Colonic mucosa (tissue), 4 donors: ENCODE results near the gene FARP1. TPM values are rescaled to one million over a fixed set of nuclear protein-coding genes. Genes with fewer than 3 reads are reported as not detected.

Experiments
- DNase-seq: peaks from one replicate; pipeline ENCODE4 v3.0.0-alpha.2; 2020
- H3K27ac ChIP-seq: fragments of 200-600 bp; one replicate; pipeline ENCODE4 v1.8.0; 2021
- H3K27me3 ChIP-seq: fragments of 200-600 bp; one replicate; pipeline ENCODE4 v1.8.0; 2021
- H3K36me3 ChIP-seq: fragments of 200-600 bp; one replicate; pipeline ENCODE4 v1.8.0; 2021
- H3K4me1 ChIP-seq: fragments of 200-600 bp; one replicate; pipeline ENCODE4 v1.8.0; 2021; ENCODE audit warnings: mild to moderate bottlenecking
- H3K4me3 ChIP-seq: fragments of 200-600 bp; one replicate; pipeline ENCODE4 v1.8.0; 2021
- H3K9ac ChIP-seq, 2 donors: one replicate each; pipeline ENCODE4 v1.7.0; 2013; ENCODE audit warnings: control low read depth in 2 of 2, low read depth in 2 of 2, low read length in 2 of 2
- H3K9me3 ChIP-seq: fragments of 200-600 bp; one replicate; pipeline ENCODE4 v1.8.0; 2021
- intact Hi-C: fragments of 100-400 bp; cut with DNase I; formaldehyde crosslinking; loops from one replicate; pipeline ENCODE4 v1.14.1; 2022
- total RNA-seq, 2 donors: library from RNA; stranded (reverse); fragmentation: NEBNext Ultra II Directional in 1 of 2; extraction: Animal tissue kit (Norgen Biotek cat#: 25700) in 1 of 2; gene quantifications; one replicate each; pipeline ENCODE4 v1.2.1, GENCODE V29; 2021
- TF ChIP-seq, protein P1 (sequence below): fragments of 200-600 bp; IDR thresholded peaks from one replicate; pipeline ENCODE4 v1.8.0; 2022; ENCODE audit warnings: antibody characterized with exemption, mild to moderate bottlenecking
- donor health status: healthy.
- donor health status: DM: no; HTN: no; CAD: no.
- donor health status: DM: no; HTN: no; CAD: no.

The FARP1 gene
- total RNA-seq, 2 donors from 2014 or later: 39.1 to 53.5 TPM

- Histone ChIP-seq H3K4me1 (no peaks in the 10 kb centered on the region), H3K9me3 (no peaks in the 10 kb centered on the region), H3K27ac (no peak overlapping the region), H3K9ac (no peak overlapping the region), H3K36me3 (no peaks in the 10 kb centered on the region), H3K4me3 (no peak overlapping the region), H3K27me3 (no peaks in the 10 kb centered on the region)
- no peak for DNase-seq
- intact Hi-C loops: no loop called here
- TF ChIP-seq, protein P1, sequence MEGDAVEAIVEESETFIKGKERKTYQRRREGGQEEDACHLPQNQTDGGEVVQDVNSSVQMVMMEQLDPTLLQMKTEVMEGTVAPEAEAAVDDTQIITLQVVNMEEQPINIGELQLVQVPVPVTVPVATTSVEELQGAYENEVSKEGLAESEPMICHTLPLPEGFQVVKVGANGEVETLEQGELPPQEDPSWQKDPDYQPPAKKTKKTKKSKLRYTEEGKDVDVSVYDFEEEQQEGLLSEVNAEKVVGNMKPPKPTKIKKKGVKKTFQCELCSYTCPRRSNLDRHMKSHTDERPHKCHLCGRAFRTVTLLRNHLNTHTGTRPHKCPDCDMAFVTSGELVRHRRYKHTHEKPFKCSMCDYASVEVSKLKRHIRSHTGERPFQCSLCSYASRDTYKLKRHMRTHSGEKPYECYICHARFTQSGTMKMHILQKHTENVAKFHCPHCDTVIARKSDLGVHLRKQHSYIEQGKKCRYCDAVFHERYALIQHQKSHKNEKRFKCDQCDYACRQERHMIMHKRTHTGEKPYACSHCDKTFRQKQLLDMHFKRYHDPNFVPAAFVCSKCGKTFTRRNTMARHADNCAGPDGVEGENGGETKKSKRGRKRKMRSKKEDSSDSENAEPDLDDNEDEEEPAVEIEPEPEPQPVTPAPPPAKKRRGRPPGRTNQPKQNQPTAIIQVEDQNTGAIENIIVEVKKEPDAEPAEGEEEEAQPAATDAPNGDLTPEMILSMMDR: no peak
Measured at GRCh38 chr13:98326291-98326690, 183.4 kb downstream of the FARP1 start.

DNA sequence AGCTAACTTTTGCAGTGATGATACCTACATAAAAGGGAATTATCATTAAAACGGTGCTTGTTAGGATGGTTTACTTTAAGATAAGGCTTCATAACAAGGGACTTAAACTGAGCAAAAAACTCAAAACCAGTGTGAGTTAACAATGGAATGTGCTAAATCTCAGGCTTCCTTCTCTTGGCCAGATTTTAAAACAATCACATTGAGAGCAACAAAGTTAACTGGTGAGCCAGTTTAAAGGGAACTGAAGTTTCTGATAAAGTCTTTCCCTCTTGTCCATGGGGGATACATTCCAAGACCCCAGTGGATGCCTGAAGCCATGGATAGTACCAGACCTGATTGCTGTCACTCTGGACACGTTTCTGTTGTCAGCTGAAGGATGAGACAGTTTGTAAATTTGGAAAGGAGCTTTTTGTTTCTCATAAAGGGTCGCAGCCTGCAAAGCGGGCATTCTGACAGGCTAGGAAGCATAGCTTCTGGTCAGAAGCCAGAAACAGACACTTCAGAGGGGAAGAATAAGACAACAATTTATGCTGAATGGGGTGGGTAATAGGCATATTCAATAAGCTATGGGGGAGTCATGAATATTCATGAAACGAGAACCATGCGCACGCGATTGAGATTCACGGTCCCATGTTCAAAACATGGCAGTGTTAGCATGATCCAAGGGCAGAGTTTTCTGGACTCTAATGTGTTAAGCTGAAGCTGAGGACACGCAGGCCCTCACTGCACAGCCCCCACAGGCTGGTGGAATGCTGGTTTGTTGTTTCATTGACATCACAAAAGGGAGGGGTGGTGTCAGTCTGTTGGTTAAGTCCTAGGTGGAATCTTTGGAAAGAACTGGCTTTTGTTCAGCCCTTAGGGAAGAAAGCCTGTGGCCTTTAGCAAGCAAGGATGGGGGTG is 184.7 kb downstream of the FARP1 start:
- H3K9ac ChIP-seq: no peak overlapping the region
- no peak overlapping the region for H3K4me3 ChIP-seq
- H3K9me3 ChIP-seq: no peaks in the 10 kb centered on the region
- no peaks in the 10 kb centered on the region for H3K4me1 ChIP-seq
- no peaks in the 10 kb centered on the region for H3K27me3 ChIP-seq
- TF ChIP-seq, protein P1: no peak
- H3K36me3 ChIP-seq: no peaks in the 10 kb centered on the region
- intact Hi-C loops: no loop called here
- DNase-seq: no peak
- no peak overlapping the region for H3K27ac ChIP-seq

- TF ChIP-seq, protein P1: no peak
- DNase-seq: no peak
- Histone ChIP-seq H3K4me3 (no peak overlapping the region), H3K9ac (no peak overlapping the region), H3K27me3 (no peaks in the 10 kb centered on the region), H3K27ac (no peak overlapping the region), H3K9me3 (no peaks in the 10 kb centered on the region), H3K4me1 (no peaks in the 10 kb centered on the region), H3K36me3 (no peaks in the 10 kb centered on the region)
- intact Hi-C loops: no loop called here
Measured at GRCh38 chr13:98328511-98328910, 185.6 kb downstream of the FARP1 start.

DNA sequence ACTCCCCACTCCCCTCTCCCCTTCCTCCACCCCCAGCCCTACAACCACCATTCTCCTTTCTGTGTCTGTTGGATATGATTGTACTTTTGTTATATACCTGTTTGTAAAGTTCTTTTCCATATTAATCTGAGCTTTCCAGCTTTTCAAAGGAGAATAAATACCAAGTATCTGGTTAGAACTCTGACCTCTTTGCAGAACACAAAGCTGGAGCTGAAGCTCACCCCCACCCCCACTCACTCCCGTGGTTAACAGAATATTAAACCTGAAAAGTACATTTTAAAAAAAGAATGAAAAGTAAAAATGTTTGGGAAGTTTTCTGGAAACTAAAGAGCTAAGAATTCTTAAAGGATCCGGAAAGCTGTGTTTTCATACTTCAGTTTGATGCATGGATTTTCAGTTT is 189.3 kb downstream of the FARP1 start:
- Histone ChIP-seq H3K27ac (no peak overlapping the region), H3K36me3 (no peaks in the 10 kb centered on the region), H3K4me1 (no peaks in the 10 kb centered on the region), H3K27me3 (no peaks in the 10 kb centered on the region), H3K9me3 (no peaks in the 10 kb centered on the region), H3K4me3 (no peak overlapping the region), H3K9ac (no peak overlapping the region)
- intact Hi-C loops: no loop called here
- TF ChIP-seq, protein P1: no peak
- no peak for DNase-seq

DNA sequence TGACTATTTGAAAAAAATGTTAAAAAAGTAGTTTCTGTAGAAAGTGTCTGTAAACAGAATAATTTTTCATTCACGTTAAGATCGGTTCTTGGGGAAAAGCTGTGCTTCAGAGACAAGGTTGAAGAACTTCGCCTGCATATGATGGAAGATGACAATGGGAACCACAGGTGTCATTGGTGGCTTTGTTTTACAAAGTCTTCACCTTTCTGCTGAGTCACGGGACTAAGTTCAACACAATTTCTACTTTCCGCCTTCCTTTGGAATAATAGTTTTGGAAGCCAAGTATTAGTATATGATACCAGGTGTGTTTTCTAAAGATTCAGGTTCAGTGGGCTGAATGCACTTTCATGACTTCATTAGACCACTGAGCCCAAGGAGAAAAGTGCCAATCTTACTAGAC is 189.8 kb downstream of the FARP1 start:
- intact Hi-C loops: no loop called here
- Histone ChIP-seq H3K4me1 (no peaks in the 10 kb centered on the region), H3K27ac (no peak overlapping the region), H3K9ac (no peak overlapping the region), H3K27me3 (no peaks in the 10 kb centered on the region), H3K4me3 (no peak overlapping the region), H3K36me3 (no peaks in the 10 kb centered on the region), H3K9me3 (no peaks in the 10 kb centered on the region)
- TF ChIP-seq, protein P1: no peak
- no peak for DNase-seq
